GM21423 (cell line): ENCODE data around the gene BTNL3.

Experiments used
- ATAC-seq: cut with Tn5 transposase; IDR thresholded peaks from one replicate; pipeline ENCODE4 v1.9.1; 2021; ENCODE audit warnings: mild to moderate bottlenecking, moderate library complexity; ENCODE audit not compliant: unreplicated experiment

Gene BTNL3

GRCh38 chr5:181020688-181021087 is 32.0 kb downstream of the BTNL3 start:
- ATAC-seq: no peak

GRCh38 chr5:181024245-181025064 is 35.8 kb downstream of the BTNL3 start:
- ATAC-seq: no peak

- ATAC-seq: no peak
Observed at GRCh38 chr5:181027452-181028031, 38.9 kb downstream of the BTNL3 start.

- ATAC-seq: no peak
Observed at GRCh38 chr5:181028032-181028819, 39.6 kb downstream of the BTNL3 start.

GRCh38 chr5:181031716-181032115 is 43.1 kb downstream of the BTNL3 start:
- no peak for ATAC-seq

GRCh38 chr5:181035991-181036815 is 47.6 kb downstream of the BTNL3 start:
- ATAC-seq: no peak

- ATAC-seq: no peak
Observed at GRCh38 chr5:181036816-181037364, 48.2 kb downstream of the BTNL3 start.

GRCh38 chr5:181037365-181037861 is 48.8 kb downstream of the BTNL3 start:
- no peak for ATAC-seq

- no peak for ATAC-seq
Observed at GRCh38 chr5:181039471-181039870, 50.8 kb downstream of the BTNL3 start.

GRCh38 chr5:181039931-181040630 is 51.4 kb downstream of the BTNL3 start, which contains the start of gene BTNL9:
Gene BTNL9, plus strand, starts transcription at chr5:181040266. Its CDS starts 5,224 bp downstream, at chr5:181045490.
- no peak for ATAC-seq

GRCh38 chr5:181040631-181040945 is 51.9 kb downstream of the BTNL3 start:
- no peak for ATAC-seq

GRCh38 chr5:181041043-181041442 is 52.4 kb downstream of the BTNL3 start:
- ATAC-seq: no peak

- no peak for ATAC-seq
Observed at GRCh38 chr5:181042036-181042713, 53.5 kb downstream of the BTNL3 start.

GRCh38 chr5:181042722-181043121 is 54.1 kb downstream of the BTNL3 start:
- ATAC-seq: no peak

- no peak for ATAC-seq
Observed at GRCh38 chr5:181043285-181044092, 54.8 kb downstream of the BTNL3 start.

GRCh38 chr5:181044093-181044599 is 55.5 kb downstream of the BTNL3 start:
- ATAC-seq: no peak

GRCh38 chr5:181044662-181045305 is 56.1 kb downstream of the BTNL3 start:
- no peak for ATAC-seq

GRCh38 chr5:181045316-181045715 is 56.7 kb downstream of the BTNL3 start:
- no peak for ATAC-seq
